PFSK-1 (cell line): ENCODE measurements around the gene LMLN.

Experiments used
- POLR2AphosphoS5 ChIP-seq: IDR thresholded peaks from 2 replicates; pipeline ENCODE4 v1.6.1; 2012; ENCODE audit warnings: low read depth, mild to moderate bottlenecking, control low read depth, low read length, moderate library complexity
- REST ChIP-seq, 2 experiments: IDR thresholded peaks; 2 replicates each; pipeline versions ENCODE4 v1.6.1 to v1.8.0; 2011 to 2012; ENCODE audit warnings: low read depth in 2 of 2, low read length in 2 of 2, control low read depth in 1 of 2, inconsistent platforms in 1 of 2, mild to moderate bottlenecking in 1 of 2, moderate library complexity in 1 of 2; ENCODE audit not compliant: insufficient read depth in 1 of 2
- SIN3A ChIP-seq: IDR thresholded peaks from 2 replicates; pipeline ENCODE4 v1.6.1; 2012; ENCODE audit warnings: mild to moderate bottlenecking, low read length, moderate library complexity, borderline replicate concordance; ENCODE audit not compliant: insufficient read depth
- TAF1 ChIP-seq: IDR thresholded peaks from 2 replicates; pipeline ENCODE4 v1.6.1; 2012; ENCODE audit warnings: low read length, control low read depth, borderline replicate concordance; ENCODE audit not compliant: insufficient read depth

GRCh38 chr3:197940745-197941384 lies 19.2 kb upstream of the LMLN start:
- TF ChIP-seq SIN3A = no peak
- no peak for TF ChIP-seq POLR2AphosphoS5
- no peak for TF ChIP-seq TAF1
- no peak for TF ChIP-seq REST (IDR thresholded peaks at IDR 0.05; ENCODE audit: insufficient read depth in 1 of 2, low read depth in 2 of 2, low read length in 2 of 2)
